ENCODE results near the gene ALDH16A1.

The ALDH16A1 gene

GRCh38 chr19:49453013-49453756 is at the start of gene ALDH16A1:
TSS of gene ALDH16A1 (plus strand) at chr19:49453225. CDS start at chr19:49453332, 107 bp downstream.
- in situ Hi-C loops (cut with HindIII; ENCODE audit: low sequenced_read_pairs): no loop called here

DNA sequence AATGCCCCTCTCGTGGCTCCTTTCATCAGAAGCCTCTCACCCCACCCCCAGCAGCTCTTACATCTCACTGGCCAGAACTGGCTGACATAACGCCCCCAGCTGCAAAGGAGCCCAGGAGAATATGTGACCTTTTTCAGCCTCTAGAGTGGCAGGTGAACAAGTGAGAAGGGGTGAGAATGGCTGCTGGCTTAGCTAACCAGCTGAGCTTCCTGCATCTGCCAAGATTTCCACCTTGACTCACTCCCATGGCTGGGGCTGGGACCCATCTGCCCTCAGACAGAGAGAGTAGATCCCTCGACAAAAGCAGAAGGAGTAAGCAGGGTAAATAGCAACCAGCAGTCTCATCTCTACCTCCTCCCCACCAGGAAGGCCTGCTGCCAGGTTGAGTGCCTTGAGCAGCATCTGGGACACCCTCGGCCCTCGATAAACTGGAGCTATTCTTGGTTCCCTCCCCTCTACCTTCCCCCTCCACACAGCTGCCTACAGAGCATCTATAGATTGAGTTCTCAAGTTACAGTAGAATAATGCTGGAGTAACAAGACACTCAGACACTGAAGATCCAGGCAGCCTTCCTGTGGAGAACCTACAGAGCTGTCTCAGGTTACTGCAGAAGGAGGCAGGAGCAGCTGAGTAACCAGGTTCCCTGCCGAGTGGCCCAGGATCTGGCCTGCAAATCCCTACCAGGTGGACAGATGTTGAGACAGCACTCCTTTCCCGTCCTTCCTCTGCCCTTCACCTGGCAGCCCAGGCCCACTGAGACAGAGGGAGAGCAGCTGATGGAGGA is 49.4 kb upstream of the ALDH16A1 start:
- in situ Hi-C loops (cut with HindIII; ENCODE audit: low sequenced_read_pairs): no loop called here

DNA sequence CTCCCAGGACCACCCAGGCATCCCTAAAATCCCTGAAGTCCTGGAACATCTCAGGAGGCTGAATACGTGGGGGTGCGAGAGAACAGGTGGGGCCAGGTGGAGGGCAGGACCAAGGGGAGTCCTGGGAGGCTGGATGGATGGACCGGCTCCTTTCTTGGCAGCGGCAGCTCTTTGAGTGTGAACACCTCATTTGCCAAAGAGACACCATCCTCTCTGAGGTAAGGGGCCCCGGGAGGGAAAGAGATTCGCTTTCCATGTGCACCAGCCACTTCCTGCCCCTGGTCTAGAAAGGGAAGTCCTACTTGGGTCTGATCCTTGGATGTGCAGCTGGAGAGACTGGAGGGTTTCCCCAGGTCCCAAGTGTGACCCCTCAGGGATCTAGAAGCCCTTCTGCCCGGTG is 45.9 kb upstream of the ALDH16A1 start:
- in situ Hi-C loops (cut with HindIII; ENCODE audit: low sequenced_read_pairs): no loop called here

GRCh38 chr19:49407482-49408015 is 45.5 kb upstream of the ALDH16A1 start:
- in situ Hi-C loops (cut with HindIII; ENCODE audit: low sequenced_read_pairs): no loop called here

DNA sequence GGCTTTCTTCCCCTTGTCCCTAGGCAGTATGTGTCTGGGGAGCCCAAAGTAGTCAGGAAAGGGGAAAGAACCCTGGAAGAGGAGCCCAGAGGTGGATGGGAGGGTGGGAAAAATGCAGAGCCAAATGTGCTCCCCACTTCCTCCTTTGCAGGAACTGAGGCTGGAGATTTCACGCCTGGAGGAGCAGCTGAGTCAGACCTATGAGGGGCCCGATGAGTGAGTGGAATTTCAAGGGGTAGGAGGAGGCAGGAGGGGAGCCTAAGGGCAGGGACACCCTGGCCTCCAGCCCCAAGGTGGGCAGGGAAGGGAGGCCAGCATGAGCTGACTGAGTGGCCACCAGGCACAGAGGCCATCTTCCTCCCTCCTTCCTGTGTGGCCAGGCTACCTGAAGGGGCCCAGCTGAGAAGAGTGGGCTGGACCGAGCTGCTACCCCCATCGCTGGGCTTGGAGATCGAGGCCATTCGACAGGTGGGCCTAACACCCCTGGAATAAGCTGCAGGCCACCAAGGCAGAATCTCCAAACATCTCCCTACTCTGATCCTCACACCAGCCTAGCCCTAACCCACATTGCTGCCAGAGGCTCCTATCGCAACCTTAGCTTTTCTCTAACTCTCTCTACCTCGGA is 44.1 kb upstream of the ALDH16A1 start:
- in situ Hi-C loops (cut with HindIII; ENCODE audit: low sequenced_read_pairs): no loop called here

- in situ Hi-C loops (cut with HindIII; ENCODE audit: low sequenced_read_pairs): no loop called here
Measured at GRCh38 chr19:49409441-49410029, 43.5 kb upstream of the ALDH16A1 start.

DNA sequence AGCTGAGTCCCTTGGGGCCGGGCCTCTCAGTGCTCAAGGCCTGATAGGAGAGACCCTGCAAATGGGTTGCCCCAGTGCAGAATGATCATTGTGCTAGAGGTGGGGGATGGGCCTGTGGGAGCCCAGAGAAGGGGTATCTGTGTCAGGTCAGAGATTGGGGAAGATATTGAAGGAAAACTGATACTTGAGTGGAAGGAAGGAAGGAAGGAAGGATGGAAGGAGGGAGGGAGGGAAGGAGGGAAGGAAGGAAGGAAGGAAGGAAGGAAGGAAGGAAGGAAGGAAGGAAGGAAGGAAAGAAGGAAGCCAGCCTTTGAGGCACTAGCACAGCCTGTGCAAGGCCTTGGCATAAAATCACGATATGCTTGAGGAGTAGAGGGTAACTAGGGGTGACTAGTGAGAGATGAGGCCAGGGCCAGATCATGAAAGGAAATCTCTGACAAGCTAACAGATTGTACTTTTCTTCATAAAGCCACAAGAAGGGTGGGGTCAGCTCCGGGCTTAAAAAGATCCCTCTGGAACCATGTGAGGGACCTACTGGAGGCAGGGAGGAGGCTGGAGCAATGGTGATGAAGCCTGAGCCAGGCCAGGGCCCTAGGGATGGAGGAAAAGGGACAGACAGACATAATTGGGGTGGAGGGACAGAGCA is 41.2 kb upstream of the ALDH16A1 start:
- in situ Hi-C loops (cut with HindIII; ENCODE audit: low sequenced_read_pairs): no loop called here

- in situ Hi-C loops (cut with HindIII; ENCODE audit: low sequenced_read_pairs): no loop called here
Measured at GRCh38 chr19:49413348-49413747, 39.7 kb upstream of the ALDH16A1 start.

DNA sequence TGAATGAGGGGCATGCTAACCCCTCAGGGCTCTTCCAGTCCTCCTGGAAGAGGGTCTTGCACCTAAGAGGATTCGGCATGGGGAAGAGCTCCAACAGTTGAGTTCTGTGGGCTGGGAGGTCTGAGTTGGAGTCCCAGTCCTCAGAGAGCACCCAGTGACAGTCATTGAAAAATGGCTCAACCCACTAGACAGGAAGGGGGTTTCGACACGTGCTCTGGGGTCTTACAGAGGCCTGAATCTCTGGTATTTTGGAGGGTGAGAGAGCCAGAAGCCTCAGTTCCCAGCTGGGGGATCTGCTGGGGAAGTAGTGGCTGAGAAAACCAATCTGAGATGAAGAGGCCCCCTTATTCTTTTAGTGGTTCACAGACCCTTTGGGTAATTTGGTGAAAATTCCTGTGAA is 38.8 kb upstream of the ALDH16A1 start:
- in situ Hi-C loops (cut with HindIII; ENCODE audit: low sequenced_read_pairs): no loop called here

DNA sequence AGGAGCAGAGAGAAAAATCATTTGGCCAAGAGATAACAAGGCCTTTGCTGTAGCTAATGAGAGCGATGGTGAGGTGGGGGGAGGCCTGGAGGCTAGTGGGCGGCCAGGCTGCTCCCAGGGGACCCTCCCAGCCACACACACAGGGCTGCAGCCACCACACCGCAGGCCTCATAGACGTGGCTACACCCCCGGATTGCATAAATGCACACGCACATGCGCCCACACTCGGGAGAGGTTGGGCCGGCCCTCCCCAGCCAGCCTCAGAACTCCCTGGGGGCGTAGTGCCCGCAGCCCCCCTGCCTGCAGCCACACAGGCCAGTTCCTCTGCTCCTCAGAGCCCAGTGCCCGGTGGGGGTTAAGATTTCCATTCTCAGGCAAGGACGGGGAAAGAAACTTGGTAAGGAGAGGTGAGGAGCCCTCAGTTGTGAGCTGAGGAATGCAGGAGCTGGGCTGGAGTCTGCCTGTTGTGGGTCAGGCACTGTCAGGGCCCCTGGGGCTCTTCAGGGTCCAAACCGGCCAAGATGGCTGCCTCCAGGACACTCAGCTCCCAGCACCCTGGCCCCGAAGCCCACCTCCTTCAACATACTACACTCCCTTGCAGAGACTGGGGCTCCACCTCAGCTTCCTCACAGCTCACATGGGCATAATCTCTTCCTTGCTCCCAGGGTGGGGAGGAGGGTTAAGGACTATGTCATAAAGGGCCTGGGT is 37.8 kb upstream of the ALDH16A1 start:
- in situ Hi-C loops (cut with HindIII; ENCODE audit: low sequenced_read_pairs): no loop called here

DNA sequence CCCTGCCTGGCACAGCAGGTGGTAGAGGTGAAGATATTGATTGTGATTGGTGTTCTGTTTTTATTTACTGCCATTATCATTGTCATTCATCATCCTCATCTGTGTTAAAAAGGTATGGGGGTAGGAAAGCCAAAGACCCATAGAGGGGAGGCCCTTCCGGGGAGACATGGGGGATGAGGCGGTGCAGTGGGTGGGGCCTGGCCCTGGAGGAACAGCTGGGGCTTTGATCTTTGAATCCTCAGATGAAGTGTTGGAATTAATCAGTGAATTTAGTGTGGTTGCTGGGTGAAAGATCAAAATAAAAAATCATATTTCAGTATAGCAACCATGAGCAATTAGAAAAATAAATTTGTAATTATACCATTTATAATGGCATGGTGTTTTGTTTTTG is 37.2 kb upstream of the ALDH16A1 start:
- in situ Hi-C loops (cut with HindIII; ENCODE audit: low sequenced_read_pairs): no loop called here

- in situ Hi-C loops (cut with HindIII; ENCODE audit: low sequenced_read_pairs): no loop called here
Measured at GRCh38 chr19:49417088-49417487, 35.9 kb upstream of the ALDH16A1 start.

GRCh38 chr19:49418511-49418910 is 34.5 kb upstream of the ALDH16A1 start:
- in situ Hi-C loops (cut with HindIII; ENCODE audit: low sequenced_read_pairs): no loop called here

DNA sequence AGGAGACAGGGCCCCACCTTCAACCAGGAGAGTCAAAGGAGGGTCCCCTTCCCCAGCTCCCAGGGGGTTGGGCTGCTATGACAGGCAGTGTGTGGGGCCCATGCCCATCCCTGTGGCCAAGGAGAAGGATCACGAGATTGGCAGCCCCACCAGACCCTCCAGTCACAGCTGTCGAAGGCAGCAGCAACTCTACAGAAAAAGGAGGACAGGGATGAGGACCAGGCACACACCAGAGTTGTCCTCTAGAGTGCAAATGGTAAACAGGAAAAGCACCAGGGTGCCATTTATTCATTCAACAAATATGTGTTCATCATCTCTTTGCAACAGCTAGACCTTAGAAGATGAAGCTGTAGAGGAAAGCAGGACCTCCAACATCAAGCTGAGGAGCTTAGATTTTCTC is 33.9 kb upstream of the ALDH16A1 start:
- in situ Hi-C loops (cut with HindIII; ENCODE audit: low sequenced_read_pairs): no loop called here

DNA sequence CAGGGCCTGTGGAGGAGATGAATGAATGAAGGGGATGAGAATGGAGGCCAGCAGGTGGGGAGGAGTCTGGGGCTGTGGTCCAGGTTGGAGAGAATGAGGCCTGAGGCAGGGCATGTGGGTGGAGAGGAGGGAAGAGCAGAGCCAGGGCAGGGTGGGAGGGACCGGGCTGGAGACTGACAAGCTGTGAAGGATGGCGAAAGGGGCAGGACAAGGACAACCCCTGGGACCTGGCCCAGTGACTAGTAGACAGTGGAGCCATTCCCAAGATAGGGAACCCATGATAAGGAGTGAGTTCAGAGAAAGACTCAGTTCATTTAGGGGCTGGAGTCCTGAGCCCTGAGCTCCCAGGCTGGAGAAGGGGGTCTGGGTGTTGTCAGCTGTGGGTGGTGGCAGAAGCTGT is 32.8 kb upstream of the ALDH16A1 start:
- in situ Hi-C loops (cut with HindIII; ENCODE audit: low sequenced_read_pairs): no loop called here

- in situ Hi-C loops (cut with HindIII; ENCODE audit: low sequenced_read_pairs): no loop called here
Measured at GRCh38 chr19:49421039-49421877, 31.8 kb upstream of the ALDH16A1 start.

- in situ Hi-C loops (cut with HindIII; ENCODE audit: low sequenced_read_pairs): no loop called here
Measured at GRCh38 chr19:49421878-49422202, 31.2 kb upstream of the ALDH16A1 start.

- in situ Hi-C loops (cut with HindIII; ENCODE audit: low sequenced_read_pairs): no loop called here
Measured at GRCh38 chr19:49422407-49423070, 30.5 kb upstream of the ALDH16A1 start.
